WTC11 (cell line): ENCODE measurements around the gene MGRN1.

Source experiments
- CTCF ChIP-seq: fragments of 200-600 bp; IDR thresholded peaks from 2 replicates; pipeline ENCODE4 v1.8.0; 2022; ENCODE audit warnings: antibody characterized with exemption
- ESRRA ChIP-seq: sonication (generic); formaldehyde crosslinking; IDR thresholded peaks from 2 replicates; pipeline ENCODE4 v1.8.1; 2022; ENCODE audit warnings: mild to moderate bottlenecking, missing genetic modification reagents, borderline replicate concordance
- HMGA2 ChIP-seq: fragments of 250-450 bp; sonication (Bioruptor Pico); IDR thresholded peaks from 2 replicates; pipeline ENCODE4 v1.4.0; 2021; ENCODE audit warnings: mild to moderate bottlenecking, moderate library complexity
- JAZF1 ChIP-seq: fragments of 250-450 bp; sonication (Bioruptor Pico); IDR thresholded peaks from 2 replicates; pipeline ENCODE4 v1.9.0; 2021; ENCODE audit warnings: moderate library complexity, mild to moderate bottlenecking, inconsistent platforms
- MAX ChIP-seq: sonication (generic); formaldehyde crosslinking; IDR thresholded peaks from 2 replicates; pipeline ENCODE4 v1.8.0; 2022; ENCODE audit warnings: mild to moderate bottlenecking, missing genetic modification reagents
- NFYB ChIP-seq: sonication (generic); formaldehyde crosslinking; conservative IDR thresholded peaks from 2 replicates; pipeline ENCODE4 v1.8.0; 2022; ENCODE audit warnings: low read depth, missing genetic modification reagents
- NR3C1 ChIP-seq: sonication (generic); formaldehyde crosslinking; conservative IDR thresholded peaks from 2 replicates; pipeline ENCODE4 v1.8.1; 2023; ENCODE audit warnings: low read depth, mild to moderate bottlenecking, missing genetic modification reagents
- USF2 ChIP-seq: sonication (generic); formaldehyde crosslinking; IDR thresholded peaks from 2 replicates; pipeline ENCODE4 v1.8.1; 2023; ENCODE audit warnings: mild to moderate bottlenecking, missing genetic modification reagents, moderate library complexity

DNA sequence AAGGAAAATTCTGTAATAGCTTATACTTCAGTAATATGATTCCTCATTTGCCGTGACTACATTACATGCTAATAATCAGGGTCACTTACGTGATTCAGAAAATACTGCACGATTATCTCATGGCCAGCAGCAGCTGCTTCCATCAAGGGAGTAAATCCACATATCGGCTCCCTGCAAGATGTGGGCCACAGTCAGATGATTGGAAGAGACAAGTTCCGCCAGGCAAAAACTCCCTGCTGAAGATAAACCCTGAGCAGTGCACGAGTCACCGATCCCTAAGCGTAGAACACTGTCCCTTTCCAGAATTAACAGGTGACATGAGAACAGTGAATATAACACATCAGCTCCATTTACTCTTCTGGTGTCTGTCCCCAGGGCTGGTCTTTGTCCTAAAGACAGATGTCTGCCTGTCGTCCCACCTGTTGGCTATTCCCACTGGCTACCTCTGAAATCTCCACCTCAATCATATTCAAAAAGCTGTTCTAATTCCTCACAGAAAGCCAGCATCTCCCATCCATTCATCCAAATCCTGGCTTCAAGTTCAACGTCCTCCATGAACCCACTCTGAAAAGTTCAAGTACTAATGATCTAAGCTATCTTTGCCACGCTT is 100.1 kb downstream of the MGRN1 start:
- TF ChIP-seq MAX (CRISPR knock-in tag) (no peak), NR3C1 (no peak), CTCF (no peak), USF2 (CRISPR knock-in tag) (no peak), NFYB (CRISPR knock-in tag) (no peak), ESRRA (CRISPR knock-in tag) (no peak), HMGA2 (CRISPR knock-in tag) (no peak), JAZF1 (no peak)
